Activated CD4-positive, alpha-beta T cell treated with anti-CD3 and anti-CD28 coated beads, Interleukin-2, amount 50 U/mL, for 16 hours (primary cell): Measurements from ENCODE around the gene SPAG16.
A peak's percentile ranks its signal among the peaks of the same experiment; 100 is the strongest.
"Not testable (repeated sequence)": the region's sequence is repeated elsewhere in the genome, so short reads cannot be mapped to it uniquely, and the experiment has no call there.

Experiments
- DNase-seq: peaks from one replicate; pipeline ENCODE4 v3.0.0-alpha.2; 2020

Gene SPAG16

DNA sequence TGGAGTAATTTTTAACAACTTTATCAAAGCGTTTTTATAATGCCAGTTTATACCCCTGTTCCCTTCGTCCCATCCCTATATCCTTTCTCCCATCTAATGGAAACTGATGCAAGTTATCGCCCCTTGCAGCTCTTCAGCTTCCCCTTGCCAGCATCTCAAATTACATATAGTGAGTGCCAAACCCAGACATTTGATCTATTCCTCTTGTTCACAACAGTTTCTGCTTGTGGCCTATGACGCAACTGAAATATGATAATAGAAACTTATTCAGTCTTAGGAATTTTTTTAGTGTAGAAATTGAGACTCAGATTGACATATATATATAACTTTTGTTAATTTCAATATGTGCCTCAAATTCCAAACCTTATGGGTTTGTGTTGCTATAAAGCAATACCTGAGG, 564.4 kb downstream of the SPAG16 start:
- no peak for DNase-seq

DNA sequence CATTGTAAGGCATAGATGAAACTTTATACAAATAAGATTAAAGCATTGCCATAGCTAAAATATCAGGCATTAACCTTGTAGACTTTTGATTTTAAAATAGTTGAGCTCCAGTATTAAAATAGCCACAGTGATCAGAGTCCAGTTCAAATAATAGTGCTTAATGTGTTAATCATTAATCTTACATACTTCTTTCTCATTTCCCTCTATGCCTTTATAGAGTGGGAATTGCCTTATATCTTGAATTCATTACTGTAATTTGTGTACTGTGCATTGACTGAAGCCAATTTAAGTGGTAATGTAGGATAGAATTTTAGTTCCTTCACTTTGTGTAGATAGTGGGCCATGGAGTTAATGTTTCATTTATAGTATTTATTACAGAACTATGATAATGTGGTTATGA, 577.4 kb downstream of the SPAG16 start:
- DNase-seq: no peak

DNA sequence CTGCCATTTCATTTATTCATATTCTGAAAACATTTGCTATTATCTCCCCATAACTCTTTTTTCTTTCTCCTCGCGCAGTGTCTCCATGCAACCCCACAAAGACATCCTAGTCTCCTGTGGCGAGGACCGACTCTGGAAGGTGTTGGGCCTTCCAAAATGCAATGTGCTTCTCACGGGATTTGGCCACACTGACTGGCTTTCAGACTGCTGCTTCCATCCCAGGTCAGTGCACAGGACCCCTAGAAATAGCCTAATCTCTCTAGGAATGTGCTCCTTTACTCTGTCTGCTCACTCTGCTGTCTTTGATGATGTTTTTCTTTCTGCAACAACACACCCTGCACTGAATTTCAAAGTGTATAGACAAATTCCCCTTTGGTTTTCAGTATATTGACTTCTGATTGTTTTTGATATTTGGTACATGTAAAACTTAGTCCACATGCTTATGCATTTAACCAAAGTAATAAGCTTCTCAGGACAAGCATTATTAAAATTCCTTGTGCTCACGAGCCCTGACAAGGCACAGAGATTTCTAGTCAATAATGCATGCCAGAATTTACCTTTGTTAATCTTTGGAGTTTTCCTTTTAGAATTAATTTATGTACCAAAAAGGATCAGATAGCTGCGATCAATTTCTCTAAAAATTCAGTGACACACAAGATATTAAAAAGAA, 578.3 kb downstream of the SPAG16 start:
- no peak for DNase-seq

DNA sequence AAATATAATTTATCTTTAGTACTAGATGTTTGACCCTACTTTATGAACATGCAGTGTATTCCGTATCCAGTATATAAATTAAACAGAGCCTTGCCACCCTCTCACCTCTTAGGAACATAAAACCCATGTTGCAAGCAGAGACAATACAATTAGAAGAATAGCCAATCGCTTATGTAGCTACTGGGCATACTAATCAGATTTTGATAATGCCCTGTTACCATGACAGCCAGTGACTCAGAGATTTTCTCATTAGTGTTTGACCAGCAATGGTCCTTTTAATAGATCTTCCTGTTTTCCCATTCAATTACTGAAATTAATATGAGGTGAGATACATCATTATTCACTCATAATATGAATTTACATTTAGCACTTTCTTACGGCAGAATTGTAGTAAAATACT, 579.3 kb downstream of the SPAG16 start:
- DNase-seq: no peak

DNA sequence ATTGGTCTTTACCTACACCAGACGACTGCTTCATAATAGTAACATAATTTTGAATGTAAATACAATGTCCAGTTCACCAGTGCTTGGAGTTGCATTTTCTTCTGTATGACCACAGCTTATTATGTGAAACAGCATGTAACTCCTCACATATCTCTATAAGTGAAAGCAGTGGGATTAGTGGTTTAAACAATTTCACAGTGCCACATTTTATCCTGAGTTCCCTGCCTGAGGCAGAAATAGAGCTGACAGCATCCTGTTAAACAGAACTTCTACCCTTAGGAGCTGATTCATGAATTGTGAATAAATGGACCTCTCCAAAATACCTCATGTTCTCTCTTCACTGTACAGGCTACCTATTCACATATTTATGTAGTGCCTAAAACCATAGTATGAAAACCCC, 584.3 kb downstream of the SPAG16 start:
- no peak for DNase-seq

DNA sequence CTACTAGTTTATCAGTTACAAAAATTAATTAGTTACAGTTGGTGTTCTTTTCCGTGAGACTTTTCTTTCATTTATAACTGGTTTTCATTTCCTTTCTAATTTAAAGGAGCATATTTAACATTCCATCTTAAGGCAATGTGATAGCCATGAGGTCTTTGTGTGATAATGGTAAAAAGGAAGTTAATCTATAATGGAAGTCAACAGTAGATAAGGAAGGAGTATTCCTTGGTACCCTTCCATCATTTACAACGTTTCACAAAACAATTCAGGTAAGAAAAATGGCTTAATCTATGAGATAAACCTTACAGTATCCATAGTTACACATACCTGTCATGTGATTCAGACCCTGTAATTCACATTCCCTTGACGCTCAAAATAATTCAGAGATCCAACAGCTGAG, 601.2 kb downstream of the SPAG16 start:
- no peak for DNase-seq

DNA sequence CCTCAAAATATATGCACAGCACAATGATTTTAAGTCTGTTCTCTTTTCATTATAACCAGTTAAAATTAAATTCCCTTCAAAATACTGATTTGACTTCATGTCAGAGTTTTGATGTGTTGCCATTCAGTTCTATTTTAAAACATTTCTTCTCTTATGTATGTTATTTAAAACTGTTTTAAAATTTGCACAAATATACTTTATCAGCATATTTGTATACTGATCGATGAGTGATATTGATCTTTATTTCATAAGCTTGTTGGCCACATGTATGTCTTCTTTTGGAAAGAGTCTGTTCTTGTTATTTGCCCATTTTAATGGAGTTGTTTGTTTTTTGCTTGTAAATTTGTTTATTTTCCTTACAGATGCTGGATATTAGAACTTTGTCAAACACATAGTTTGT, 630.2 kb downstream of the SPAG16 start:
- DNase-seq: no peak

DNA sequence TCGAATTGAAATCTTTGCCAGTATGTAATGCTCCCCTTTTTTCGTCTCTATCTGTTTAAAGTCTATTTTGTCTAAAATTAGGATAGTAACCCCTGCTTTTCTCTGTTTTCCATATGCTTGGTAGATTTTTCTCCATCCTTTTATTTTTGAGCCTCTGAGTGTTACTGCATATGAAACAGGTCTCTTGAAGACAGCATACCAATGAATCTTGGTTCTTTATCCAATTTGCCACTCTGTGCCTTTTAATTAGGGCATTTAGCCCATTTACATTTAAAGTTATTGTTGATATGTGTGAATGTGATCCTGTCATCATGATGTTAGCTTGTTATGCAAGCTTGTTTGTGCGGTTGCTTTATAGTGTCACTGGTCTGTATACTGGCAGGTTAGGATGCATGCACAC, 635.8 kb downstream of the SPAG16 start:
- DNase-seq: no peak

DNA sequence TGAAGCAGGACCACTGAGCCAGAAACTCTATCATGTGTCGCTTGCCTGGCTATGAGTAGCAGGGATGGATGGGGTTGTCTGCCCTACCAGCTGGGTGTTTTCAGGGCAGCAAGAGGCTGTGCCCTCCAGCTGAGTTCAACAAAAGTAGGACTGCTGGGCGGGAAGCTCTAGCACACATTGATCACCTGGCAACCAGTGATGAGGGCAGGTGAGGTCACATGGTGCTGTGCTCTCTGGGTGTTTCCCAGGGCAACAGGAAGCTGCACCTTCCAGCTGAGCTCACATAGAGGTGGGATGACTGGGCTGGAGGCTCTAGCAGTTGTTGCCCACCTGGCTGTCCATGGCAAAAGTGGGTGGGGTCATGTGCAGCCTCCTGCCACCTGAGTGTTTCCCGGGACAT, 639.3 kb downstream of the SPAG16 start:
- no peak for DNase-seq

DNA sequence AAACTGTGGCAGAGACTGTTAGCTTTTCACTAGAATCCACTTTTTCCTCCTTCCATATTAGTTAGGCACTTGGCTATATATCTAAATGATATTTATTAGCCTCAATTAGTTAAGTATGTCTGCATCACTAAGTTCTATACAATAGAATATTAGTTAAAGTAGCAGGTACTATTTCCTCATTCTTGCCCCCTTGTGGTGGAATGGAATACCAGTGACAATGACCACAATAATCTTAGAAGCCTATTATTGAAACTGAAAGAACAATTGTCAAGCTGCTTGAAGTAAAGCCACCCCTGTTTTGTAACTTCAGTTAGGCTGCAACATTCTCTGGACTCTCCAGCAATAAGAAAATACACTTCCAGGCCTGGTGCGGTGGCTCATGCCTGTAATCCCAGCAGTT, 650.3 kb downstream of the SPAG16 start:
- peak; percentile 33 for DNase-seq

DNA sequence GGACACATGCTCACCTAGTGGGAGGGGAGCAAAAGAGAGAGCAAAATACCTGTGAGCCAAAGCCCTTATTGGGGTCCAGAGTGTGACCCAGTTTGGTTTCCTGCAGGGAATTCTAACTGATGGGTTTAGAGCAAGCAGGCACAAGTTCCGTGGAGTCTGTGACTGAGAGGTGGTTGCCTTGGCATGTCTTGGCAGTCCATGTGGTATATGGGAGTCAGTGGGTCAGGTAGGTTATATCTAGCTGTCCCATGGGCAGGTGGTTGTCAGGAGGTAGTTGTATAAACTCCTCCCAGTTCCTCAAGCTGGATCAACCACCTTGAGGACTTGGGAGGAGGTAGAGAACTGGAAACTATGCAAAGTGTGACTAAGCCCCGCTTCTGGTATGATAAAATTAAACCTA, 673.8 kb downstream of the SPAG16 start:
- no peak for DNase-seq

DNA sequence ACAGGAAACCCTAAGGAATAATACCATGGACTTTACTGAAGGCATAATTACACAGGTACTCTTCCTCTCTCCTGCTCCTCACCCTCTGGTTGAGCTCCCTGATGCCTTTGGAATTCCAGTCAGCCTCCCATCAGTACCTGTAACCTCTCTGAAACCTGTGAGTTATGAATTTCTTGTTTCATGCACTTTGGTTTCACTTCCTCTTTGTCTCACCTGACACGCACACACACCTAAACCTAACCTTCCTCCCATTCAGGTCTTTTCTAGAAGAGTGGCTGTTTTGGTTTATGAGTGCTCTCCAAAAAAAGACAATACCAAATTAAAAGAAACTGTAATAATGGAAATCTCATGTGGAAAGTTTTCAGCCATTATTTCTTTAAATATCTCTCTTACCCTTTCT, 675.3 kb downstream of the SPAG16 start:
- DNase-seq: no peak

DNA sequence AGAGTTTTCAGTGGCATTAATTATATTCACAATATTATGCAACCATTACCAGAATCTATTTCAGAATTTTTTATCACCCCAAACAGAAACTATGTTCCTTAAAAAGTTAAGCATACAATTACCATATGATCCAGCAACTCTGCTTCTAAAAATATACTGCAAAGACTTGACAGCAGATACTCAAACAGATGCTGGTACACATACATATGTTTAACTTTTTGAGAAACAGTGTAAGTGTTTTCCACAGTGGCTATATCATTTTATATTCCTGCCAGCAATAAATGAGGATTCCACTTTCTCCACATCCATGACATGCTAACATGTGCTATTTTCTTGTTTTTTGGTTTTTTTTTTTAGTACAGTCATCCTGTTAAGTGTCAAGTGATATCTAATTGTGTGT, 687.3 kb downstream of the SPAG16 start:
- no peak for DNase-seq

DNA sequence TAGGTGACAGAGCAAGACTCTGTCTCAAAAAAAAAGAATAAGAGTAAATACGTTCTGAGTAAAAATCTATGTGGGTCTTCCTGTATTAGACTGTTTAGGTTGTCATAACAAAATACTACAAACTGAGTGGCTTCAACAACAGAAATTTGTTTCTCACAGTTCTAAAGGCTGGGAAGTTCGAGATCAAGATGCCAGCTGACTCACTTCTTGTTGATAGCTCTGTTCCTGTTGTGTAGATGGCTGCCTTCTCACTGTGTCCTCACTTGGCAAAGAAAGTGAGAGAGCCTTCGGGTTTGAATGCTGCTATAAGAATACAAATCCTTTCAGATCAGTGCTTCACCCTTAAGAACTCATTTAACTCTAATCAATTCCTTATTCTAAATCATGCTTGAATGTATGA, 696.6 kb downstream of the SPAG16 start:
- no peak for DNase-seq

DNA sequence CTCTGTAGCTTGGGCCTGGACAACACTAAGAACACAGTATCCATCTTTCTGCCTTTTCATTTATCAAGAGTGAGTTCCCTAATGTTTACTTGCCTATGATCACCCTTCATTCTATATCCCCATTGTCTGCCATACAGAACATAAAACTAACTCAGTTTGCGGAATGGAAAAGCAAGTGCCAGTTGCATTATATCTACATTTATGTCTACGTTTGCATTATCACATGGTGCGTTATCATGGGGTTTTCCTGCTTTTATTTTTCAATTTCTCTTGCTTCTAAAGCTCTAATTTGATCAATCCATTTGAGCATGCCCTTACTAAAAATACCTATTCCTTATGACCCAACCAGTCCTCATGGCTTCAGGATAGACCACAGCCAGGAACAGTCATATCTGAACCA, 704.9 kb downstream of the SPAG16 start:
- DNase-seq: no peak

DNA sequence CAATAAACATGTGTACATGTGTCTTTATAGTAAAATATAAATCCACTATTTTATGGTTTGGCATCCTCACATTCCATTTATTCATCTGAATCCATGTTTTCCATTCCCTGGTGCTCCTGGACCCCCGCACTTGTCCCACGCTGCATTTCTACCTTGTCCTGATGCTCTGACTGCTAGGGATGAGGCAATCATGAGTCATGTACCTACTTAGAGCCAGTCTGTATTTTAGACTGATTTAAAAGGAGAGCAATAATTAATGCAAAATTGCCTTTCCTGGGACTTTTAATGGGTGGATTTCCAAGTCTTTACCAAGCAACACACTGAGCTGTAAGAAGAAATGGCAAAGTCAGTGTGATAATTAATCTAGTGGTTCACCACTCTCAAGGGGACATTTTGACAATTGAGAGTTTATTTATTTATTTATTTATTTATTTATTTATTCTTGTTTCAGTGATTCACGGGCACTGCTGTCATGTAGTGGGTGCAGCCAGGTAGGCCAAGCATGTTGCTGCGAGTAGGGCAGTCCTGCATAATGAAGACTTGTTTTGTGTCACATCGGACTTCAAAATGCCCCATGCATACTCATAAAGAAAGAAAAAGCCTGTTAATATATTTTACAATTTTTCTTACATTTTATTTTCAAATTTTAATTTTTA, 707.3 kb downstream of the SPAG16 start:
- no peak for DNase-seq

DNA sequence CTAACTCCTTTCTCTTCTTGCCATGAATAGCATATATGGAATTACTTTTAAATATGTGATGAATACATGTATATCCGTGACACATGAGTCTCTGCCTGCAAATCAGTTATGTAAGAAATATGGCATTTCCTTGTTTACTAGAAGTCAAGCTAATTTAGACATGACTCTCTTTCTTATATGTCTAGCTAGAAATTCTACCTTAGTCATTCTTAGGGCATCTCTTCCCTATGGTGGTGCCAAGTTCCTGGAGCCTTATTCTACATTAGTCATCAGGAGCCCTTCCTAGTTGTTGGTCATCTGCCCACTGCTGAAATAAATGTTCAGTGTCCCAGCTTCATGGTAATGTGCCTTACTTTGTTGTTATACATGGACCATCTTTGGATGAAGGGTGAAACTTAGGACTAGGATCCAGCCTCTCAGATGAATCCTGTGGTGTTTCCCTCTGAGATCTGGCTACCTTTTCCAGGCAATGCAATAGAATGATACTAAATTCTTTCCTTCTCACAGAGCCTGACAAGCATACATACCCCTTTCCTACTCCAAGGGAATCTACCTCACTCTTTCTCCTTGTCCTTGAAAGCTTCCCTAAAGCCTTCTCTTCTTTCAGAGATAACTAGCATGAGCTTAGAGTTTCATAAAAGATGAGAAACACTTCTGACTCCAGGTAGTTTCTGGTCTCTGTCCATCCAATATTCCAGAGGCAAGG, 711.3 kb downstream of the SPAG16 start:
- no peak for DNase-seq

DNA sequence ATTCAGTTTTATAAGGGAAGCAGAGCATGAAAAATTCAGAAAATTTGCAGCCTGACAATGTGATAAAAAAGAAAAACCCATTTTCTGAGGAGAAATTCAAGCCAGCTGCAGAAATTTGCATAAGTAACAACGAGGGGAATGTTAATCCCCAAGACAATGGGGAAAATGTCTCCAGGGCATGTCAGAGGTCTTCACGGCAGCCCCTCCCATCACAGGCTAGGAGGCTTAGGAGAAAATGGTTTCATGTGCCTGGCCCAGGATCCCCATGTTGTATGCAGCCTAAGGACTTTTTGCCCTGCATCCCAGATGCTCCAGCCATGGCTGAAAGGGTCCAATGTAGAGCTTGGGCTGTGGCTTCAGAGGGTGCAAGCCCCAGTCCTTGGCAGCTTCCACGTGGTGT, 714.7 kb downstream of the SPAG16 start:
- not testable (repeated sequence) for DNase-seq

DNA sequence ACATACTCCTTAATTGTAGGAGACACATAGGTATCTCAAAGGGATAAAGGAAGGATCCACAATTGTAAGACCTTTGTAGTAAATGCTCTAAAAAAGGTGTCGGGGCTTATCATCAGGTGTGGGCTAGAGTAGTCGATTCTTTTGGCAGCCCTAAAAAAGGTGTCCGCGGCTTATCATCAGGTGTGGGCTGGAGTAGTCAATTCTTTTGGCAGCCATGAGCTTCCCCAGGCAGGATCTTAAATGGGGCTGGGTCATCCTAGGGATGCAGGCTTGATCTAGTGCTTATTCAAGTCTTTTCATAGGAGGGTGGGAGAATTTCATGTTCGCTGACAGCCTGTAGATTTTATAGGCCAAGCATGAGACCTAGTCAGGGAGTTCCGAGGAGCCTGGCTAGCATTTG, 720.2 kb downstream of the SPAG16 start:
- DNase-seq: no peak

DNA sequence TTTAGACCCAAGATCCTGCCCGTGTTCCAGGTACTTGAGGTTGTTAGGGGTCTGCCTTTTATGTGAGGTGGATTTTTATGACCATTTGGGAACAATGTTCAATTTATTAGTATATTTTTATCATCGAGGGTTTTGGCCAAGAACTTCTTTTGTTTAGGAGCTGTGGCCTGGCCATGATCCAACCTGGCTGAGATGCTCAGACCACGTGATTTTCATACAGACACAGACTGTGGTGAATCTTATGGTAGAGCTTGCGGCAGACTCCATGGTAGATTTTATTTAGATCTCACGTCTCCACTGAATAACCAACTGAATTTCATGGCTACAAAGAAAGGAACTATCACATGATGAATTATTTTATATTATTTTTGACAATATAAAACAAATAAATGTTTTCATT, 721.1 kb downstream of the SPAG16 start:
- DNase-seq: no peak

DNA sequence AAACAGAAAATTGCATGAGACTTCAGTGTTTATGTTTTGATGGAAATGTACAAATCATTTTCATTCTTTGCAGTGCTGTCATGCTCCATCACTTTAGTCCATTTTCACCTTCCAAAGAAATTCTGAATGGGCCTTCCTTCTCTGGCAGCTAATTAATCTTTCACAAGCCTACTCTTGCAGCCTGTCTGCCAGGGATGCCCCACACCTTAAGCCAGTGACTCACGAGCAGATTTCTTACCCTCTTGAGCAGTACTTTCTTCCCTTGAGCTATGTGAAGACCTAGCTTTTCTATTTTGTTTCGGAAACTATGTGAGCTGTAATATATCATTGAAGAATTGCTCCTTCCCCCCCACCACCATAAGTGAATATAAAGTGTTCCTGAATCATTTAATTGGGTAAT, 722.3 kb downstream of the SPAG16 start:
- no peak for DNase-seq

DNA sequence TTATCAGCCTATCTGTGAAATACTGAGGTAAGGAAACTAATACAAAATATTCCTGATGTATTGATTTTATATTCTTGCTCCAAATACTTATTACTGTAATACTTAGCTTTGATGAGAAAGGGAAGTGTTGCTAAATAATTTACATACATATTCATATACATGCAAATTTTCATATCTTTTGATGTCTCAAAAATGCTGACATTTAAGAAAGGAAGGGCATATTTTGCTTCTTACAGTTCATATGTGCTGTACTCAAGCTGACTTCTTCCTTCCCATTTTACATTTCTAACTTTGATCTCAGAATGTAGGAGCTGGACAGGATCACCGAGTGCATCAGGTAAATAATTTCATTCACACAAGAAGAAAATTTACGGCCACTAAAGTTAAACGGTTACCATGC, 727.4 kb downstream of the SPAG16 start:
- no peak for DNase-seq

DNA sequence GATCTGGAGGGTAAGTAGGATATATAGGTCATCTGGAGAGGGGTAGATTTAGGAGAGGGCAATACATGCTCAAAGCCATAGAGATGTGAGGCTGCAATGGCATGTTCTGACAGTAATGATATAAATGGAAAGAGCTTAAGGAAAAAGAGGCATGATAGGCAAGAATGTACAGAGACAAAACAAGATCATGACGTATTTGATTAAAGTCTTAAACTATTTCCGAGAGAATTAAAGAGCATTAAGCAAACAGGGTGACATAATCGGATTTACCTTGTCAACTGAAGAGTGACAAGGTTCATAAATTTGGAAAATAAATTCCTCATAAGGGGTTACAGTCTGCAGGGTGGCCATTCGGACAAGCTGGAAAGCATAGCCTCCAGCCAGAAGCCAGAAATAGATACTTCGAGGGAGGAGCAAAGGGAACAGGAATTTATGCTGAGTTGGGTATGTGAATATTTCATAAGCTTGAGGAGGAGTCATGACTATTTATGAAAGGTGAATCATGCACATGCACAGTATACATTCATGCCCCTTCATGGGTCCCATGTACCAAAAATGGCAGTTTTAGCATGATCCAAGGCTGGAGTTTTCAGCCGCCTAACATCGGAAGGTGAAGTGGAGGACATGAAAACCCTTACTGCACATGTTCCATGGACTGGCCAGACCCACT, 730.4 kb downstream of the SPAG16 start:
- no peak for DNase-seq
